Measurements from ENCODE around the gene GAL.
"Not testable (repeated sequence)": the region's sequence is repeated elsewhere in the genome, so short reads cannot be mapped to it uniquely, and the experiment has no call there.

Gene GAL, protein sequence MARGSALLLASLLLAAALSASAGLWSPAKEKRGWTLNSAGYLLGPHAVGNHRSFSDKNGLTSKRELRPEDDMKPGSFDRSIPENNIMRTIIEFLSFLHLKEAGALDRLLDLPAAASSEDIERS

DNA sequence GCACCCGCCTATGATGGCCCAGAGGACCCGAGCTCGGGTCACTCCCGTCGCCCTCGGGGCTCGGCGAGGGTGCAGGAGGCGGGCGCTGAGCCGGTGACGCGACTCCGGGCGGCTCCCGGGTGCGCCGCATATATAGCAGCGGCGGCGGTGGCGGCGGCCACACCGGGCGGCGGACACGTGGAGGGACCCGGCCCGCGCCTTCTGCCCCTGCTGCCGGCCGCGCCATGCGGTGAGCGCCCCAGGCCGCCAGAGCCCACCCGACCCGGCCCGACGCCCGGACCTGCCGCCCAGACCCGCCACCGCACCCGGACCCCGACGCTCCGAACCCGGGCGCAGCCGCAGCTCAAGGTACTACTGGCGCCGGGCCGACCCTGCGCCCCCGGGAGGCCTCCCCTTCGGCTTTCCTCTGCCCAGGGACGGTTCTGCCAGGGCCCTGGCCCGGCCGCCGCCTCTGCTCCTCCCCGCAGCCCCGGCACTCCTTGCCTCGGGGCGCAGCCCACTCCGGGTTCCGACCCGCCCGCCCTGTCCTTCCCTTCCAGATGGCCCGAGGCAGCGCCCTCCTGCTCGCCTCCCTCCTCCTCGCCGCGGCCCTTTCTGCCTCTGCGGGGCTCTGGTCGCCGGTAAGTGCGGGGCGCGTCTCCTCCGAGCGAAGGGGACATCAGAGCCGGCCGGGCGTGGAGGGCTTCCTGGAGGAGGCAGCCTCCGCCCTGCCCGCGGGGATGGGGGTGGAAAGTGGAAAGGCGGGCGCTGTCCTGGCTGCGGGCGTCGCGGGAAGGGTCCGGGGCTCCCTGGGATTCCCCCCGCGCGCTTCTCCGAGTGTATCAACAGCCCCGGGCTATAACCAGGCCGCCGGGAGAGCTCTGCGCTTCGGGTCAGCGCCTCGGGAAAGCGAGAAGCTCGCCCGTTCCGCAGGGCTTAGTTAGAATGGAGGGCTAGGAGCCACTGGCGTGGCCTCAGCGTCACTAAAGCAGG lies at the start of gene GAL:
GAL (plus strand) TSS at position 160 of the 972 bp plus-strand sequence; CDS start at position 540, 380 bp downstream.
- peak; percentile 21 for DNase-seq (ENCODE audit: low spot score)

GRCh38 chr11:68634606-68635005 lies 49.7 kb upstream of the GAL start:
- DNase-seq (ENCODE audit: low spot score): not testable (repeated sequence)

- DNase-seq (ENCODE audit: low spot score): not testable (repeated sequence)
Measured at GRCh38 chr11:68635172-68635571, 49.2 kb upstream of the GAL start.

- not testable (repeated sequence) for DNase-seq (ENCODE audit: low spot score)
Measured at GRCh38 chr11:68635883-68636282, 48.5 kb upstream of the GAL start.

DNA sequence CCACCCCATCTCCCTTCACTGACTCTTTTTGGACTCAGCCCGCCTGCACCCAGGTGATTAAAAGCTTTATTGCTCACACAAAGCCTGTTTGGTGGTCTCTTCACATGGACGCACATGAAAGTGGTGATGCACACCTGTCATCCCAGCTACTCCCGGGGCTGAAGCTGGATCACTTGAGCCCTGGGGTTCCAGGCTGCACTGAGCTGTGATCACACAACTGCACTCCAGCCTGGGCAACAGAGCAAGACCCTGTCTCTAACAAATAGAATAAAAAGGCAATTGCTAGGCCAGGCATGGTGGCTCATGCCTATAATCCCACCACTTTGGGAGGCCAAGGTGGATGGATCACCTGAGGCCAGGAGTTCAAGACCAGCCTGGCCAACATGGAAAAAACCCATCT lies 45.0 kb upstream of the GAL start:
- not testable (repeated sequence) for DNase-seq (ENCODE audit: low spot score)

DNA sequence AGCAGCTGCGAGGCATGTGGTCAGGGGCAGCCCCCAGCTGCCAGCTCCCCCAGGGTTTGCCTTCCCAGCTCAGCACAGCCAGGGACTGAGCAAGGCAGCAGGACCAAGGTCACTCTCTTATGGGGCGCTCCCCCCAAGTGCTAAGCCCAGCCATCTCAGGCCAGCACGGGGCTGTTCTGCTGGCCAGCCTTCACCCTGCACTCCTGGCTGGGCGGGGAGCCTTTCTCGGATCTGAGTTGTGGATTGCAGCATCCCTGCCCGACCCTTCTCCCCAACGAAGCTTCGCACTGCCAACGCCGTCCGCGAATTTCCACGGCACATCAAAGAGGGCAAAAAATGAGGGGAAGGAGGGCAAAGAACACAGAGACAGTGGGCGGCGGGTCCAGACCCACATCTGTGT lies 42.5 kb upstream of the GAL start:
- no peak for DNase-seq (ENCODE audit: low spot score)

- DNase-seq (ENCODE audit: low spot score): no peak
Measured at GRCh38 chr11:68643585-68643984, 40.8 kb upstream of the GAL start.

- no peak for DNase-seq (ENCODE audit: low spot score)
Measured at GRCh38 chr11:68646832-68647231, 37.5 kb upstream of the GAL start.

GRCh38 chr11:68649851-68650555 lies 34.3 kb upstream of the GAL start:
- DNase-seq (ENCODE audit: low spot score): no peak

DNA sequence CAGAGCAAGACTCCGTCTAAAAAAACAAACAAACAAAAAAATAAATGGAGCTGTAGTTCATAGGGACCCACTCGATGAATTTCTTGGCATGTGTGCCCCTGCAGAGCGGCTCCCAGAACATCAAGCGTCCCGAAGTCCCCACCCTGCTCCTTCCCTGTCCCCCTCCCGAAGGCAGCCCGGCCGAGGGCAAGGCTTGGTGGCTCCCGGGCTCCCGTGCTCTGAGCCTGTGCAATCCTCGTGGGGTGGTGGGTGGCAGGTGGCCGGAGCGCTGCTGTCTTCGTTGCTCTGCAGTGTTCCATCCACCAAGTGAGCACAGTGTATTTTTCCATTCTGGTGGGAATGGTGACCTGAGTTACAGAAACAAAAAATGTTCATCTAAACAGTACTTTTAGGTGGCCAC lies 33.5 kb upstream of the GAL start:
- no peak for DNase-seq (ENCODE audit: low spot score)

GRCh38 chr11:68651208-68651984 lies 32.9 kb upstream of the GAL start:
- peak; percentile 26 for DNase-seq (ENCODE audit: low spot score)

- DNase-seq (ENCODE audit: low spot score): no peak
Measured at GRCh38 chr11:68651985-68652682, 32.2 kb upstream of the GAL start.

GRCh38 chr11:68652683-68653156 lies 31.6 kb upstream of the GAL start:
- no peak for DNase-seq (ENCODE audit: low spot score)

- no peak for DNase-seq (ENCODE audit: low spot score)
Measured at GRCh38 chr11:68653486-68654430, 30.6 kb upstream of the GAL start.

GRCh38 chr11:68654978-68655377 lies 29.4 kb upstream of the GAL start:
- DNase-seq (ENCODE audit: low spot score): no peak

GRCh38 chr11:68655406-68655805 lies 28.9 kb upstream of the GAL start:
- no peak for DNase-seq (ENCODE audit: low spot score)

- DNase-seq (ENCODE audit: low spot score): no peak
Measured at GRCh38 chr11:68655806-68656205, 28.5 kb upstream of the GAL start.

DNA sequence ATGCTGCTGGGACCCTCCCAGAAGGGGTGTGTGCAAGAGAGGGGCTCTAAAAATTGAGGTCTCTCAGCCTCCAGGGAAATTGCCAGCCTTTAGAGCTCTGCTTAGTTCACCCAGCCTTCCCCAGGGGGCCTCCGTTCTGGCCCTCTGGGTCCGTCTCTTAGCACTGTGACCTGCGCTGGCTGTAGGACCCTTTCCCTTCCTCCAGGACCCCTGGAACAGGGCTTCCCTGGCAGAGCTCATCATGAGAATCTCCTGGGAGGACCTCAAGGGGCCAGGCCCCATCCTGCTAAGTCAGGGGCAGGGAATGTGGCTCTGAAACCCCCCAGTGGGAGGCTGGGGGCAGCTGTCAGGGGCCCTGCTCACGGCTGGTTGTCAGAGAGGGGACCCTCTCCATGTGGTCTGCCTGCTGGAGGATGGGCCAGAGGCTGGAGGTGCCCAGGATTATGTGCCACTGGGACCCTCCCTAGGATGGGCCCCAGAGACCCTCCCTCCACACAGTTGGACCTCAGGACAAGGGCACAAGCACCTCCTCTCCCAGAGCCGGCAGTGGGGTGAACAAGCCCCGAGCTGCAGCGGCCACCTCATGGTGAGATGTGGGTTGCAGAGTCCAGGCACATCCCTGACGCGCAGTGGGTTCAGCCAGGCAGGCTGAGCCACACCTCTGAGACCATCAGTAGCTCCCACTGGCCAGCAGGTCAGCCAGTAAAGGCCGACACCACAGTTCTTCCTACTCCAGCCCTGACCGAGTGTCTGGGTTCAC lies 27.1 kb upstream of the GAL start:
- DNase-seq (ENCODE audit: low spot score): no peak

DNA sequence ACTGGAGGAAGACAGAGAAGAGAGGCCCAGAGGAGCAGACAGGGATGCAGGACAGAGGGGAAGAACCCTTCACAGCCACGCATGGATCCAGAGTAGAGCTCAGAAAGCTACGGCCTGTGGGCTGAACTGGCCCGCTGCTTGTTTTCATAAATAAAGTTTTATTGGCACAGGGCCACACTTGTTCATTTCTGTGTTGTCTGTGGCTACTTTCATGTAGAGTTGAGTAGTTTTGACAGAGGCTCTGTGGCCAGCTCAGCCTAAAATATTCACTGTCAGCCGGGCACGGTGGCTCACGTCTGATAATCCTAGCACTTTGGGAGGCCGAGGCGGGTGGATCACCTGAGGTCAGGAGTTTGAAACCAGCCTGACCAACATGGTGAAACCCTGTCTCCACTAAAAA lies 26.2 kb upstream of the GAL start:
- DNase-seq (ENCODE audit: low spot score): no peak

Measured in kidney capillary endothelial cell (primary cell).